HEK293 (cell line): ENCODE results near the gene CD2.

ENCODE experiments used
- CTCF ChIA-PET: fragments of 350-600 bp; formaldehyde crosslinking; extraction: SDS; loops from one replicate; lab custom pipeline; 2021; ENCODE audit warnings: antibody characterized with exemption; lab: Yijun Ruan, JAX
- POLR2A ChIA-PET: fragments of 300-600 bp; formaldehyde crosslinking; extraction: SDS; loops from one replicate; lab custom pipeline; 2020; ENCODE audit warnings: antibody characterized with exemption, inconsistent platforms; lab: Yijun Ruan, JAX
- H3K27ac ChIP-seq: fragments of 200-500 bp; sonication (Bioruptor generic); 2 replicates; pipeline ENCODE4 v1.5.1; 2014; ENCODE audit warnings: low read depth, low read length, control low read depth, inconsistent platforms; ENCODE audit errors: extremely low read depth
- H3K36me3 ChIP-seq, 2 experiments: fragments of 200-500 bp in 1 of 2; sonication (Bioruptor generic) in 1 of 2; 1 replicate in 1 of 2; 2 replicates in 1 of 2; pipeline ENCODE4 v1.5.1; 2014 to 2017; ENCODE audit warnings: inconsistent platforms in 2 of 2, low read length in 2 of 2; ENCODE audit not compliant: control insufficient read depth in 2 of 2, insufficient read depth in 1 of 2
- H3K4me1 ChIP-seq: fragments of 200-500 bp; sonication (Bioruptor generic); 2 replicates; pipeline ENCODE4 v1.5.1; 2014; ENCODE audit warnings: mild to moderate bottlenecking, low read length, inconsistent platforms; ENCODE audit not compliant: control insufficient read depth, insufficient read depth
- H3K4me3 ChIP-seq: 2 replicates; pipeline ENCODE4 v1.5.1; 2011; ENCODE audit warnings: low read depth, mild to moderate bottlenecking, control low read depth, low read length, moderate library complexity
- H3K9me3 ChIP-seq: fragments of 200-500 bp; sonication (Bioruptor generic); 2 replicates; pipeline ENCODE4 v1.5.1; 2014; ENCODE audit warnings: low read depth, low read length, inconsistent platforms; ENCODE audit not compliant: control insufficient read depth, insufficient read depth
- ATF2 ChIP-seq: fragments of 450-650 bp; formaldehyde crosslinking; IDR thresholded peaks from 2 replicates; pipeline ENCODE4 v1.5.1; 2016; ENCODE audit warnings: missing biosample characterization, missing genetic modification characterization, low read depth
- CTCF ChIP-seq: fragments of 450-650 bp; formaldehyde crosslinking; IDR thresholded peaks from 2 replicates; pipeline ENCODE4 v1.5.1; 2016; ENCODE audit warnings: missing biosample characterization, missing genetic modification characterization
- GFI1B ChIP-seq: fragments of 450-650 bp; formaldehyde crosslinking; IDR thresholded peaks from 2 replicates; pipeline ENCODE4 v1.5.1; 2016; ENCODE audit warnings: missing biosample characterization, missing genetic modification characterization
- HOXC10 ChIP-seq: sonication (generic); formaldehyde crosslinking; IDR thresholded peaks from 2 replicates; pipeline ENCODE4 v1.8.1; 2023; ENCODE audit warnings: mild to moderate bottlenecking, missing genetic modification reagents
- INSM2 ChIP-seq: fragments of 450-650 bp; formaldehyde crosslinking; IDR thresholded peaks from 2 replicates; pipeline ENCODE4 v1.5.1; 2016; ENCODE audit warnings: missing biosample characterization, missing genetic modification characterization
- KLF8 ChIP-seq: fragments of 450-650 bp; formaldehyde crosslinking; IDR thresholded peaks from 2 replicates; pipeline ENCODE4 v1.5.1; 2016; ENCODE audit warnings: missing biosample characterization, missing genetic modification characterization
- ZBTB20 ChIP-seq: fragments of 450-650 bp; formaldehyde crosslinking; IDR thresholded peaks from 2 replicates; pipeline ENCODE4 v1.5.1; 2016; ENCODE audit warnings: missing biosample characterization, missing genetic modification characterization
- ZNF10 ChIP-seq: fragments of 450-650 bp; formaldehyde crosslinking; IDR thresholded peaks from 2 replicates; pipeline ENCODE4 v1.5.1; 2017; ENCODE audit warnings: missing biosample characterization, missing genetic modification characterization
- ZNF24 ChIP-seq: fragments of 450-650 bp; formaldehyde crosslinking; IDR thresholded peaks from 2 replicates; pipeline ENCODE4 v1.5.1; 2016; ENCODE audit warnings: missing biosample characterization, missing genetic modification characterization
- ZNF394 ChIP-seq: fragments of 450-650 bp; formaldehyde crosslinking; IDR thresholded peaks from 2 replicates; pipeline ENCODE4 v1.5.1; 2016; ENCODE audit warnings: missing biosample characterization, missing genetic modification characterization, mild to moderate bottlenecking, moderate library complexity, borderline replicate concordance
- ZNF488 ChIP-seq: fragments of 450-650 bp; formaldehyde crosslinking; IDR thresholded peaks from 2 replicates; pipeline ENCODE4 v1.5.1; 2016; ENCODE audit warnings: missing biosample characterization, missing genetic modification characterization
- ZNF529 ChIP-seq: fragments of 450-650 bp; formaldehyde crosslinking; IDR thresholded peaks from 2 replicates; pipeline ENCODE4 v1.5.1; 2017; ENCODE audit warnings: missing genetic modification characterization, missing biosample characterization; ENCODE audit not compliant: insufficient replicate concordance
- ZNF549 ChIP-seq: fragments of 450-650 bp; IDR thresholded peaks from 2 replicates; pipeline ENCODE4 v1.5.1; 2018; ENCODE audit warnings: missing biosample characterization, missing genetic modification characterization, mild to moderate bottlenecking, inconsistent platforms, moderate library complexity
- ZNF670 ChIP-seq: fragments of 450-650 bp; formaldehyde crosslinking; IDR thresholded peaks from 2 replicates; pipeline ENCODE4 v1.5.1; 2016; ENCODE audit warnings: missing biosample characterization, missing genetic modification characterization, low read depth
- ZNF830 ChIP-seq: fragments of 450-650 bp; IDR thresholded peaks from 2 replicates; pipeline ENCODE4 v1.5.0; 2018; ENCODE audit warnings: missing biosample characterization, missing genetic modification characterization, low read depth, mild to moderate bottlenecking, moderate library complexity
- ZXDB ChIP-seq: fragments of 450-650 bp; formaldehyde crosslinking; IDR thresholded peaks from 2 replicates; pipeline ENCODE4 v1.5.1; 2016; ENCODE audit warnings: missing biosample characterization, missing genetic modification characterization
- TF ChIP-seq, protein P1 (sequence below): fragments of 450-650 bp; formaldehyde crosslinking; optimal IDR thresholded peaks from 2 replicates; pipeline ENCODE3; 2016; ENCODE audit warnings: missing biosample characterization, mild to moderate bottlenecking, missing genetic modification characterization
- TF ChIP-seq, protein P2 (sequence below): fragments of 450-650 bp; formaldehyde crosslinking; IDR thresholded peaks from 2 replicates; pipeline ENCODE4 v1.5.1; 2017; ENCODE audit warnings: missing biosample characterization, missing genetic modification characterization

Gene CD2

DNA sequence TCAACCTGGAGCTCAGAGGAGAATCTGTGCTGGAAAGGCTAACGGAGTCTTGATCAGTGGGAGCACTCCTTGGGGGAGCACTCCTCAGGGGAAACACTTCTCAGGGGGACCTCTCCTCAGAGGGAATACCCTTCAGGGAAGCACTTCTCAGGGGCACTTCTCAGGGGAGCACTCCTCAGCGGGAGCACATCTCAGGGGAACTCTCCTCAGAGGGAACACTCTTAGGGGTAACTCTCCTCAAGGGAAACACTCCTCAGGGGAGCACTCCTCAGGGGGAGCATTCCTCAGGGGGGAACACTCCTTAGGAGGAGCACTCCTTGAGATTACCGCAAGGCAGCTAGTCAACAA, 41.2 kb downstream of the CD2 start:
- Histone ChIP-seq H3K36me3 (no peaks in the 10 kb centered on the region), H3K4me1 (no peaks in the 10 kb centered on the region), H3K27ac (no peak overlapping the region), H3K9me3 (no peaks in the 10 kb centered on the region), H3K4me3 (no peak overlapping the region)
- CTCF ChIA-PET: no interaction called here
- POLR2A ChIA-PET: no interaction called here
- TF ChIP-seq ZXDB (tag by site-specific recombination): no peak
- no peak for TF ChIP-seq ZNF830 (tag by site-specific recombination)
- no peak for TF ChIP-seq CTCF (tag by site-specific recombination)
- TF ChIP-seq ZBTB20: no peak
- TF ChIP-seq, protein P1, sequence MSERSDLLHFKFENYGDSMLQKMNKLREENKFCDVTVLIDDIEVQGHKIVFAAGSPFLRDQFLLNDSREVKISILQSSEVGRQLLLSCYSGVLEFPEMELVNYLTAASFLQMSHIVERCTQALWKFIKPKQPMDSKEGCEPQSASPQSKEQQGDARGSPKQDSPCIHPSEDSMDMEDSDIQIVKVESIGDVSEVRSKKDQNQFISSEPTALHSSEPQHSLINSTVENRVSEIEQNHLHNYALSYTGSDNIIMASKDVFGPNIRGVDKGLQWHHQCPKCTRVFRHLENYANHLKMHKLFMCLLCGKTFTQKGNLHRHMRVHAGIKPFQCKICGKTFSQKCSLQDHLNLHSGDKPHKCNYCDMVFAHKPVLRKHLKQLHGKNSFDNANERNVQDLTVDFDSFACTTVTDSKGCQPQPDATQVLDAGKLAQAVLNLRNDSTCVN (tag by site-specific recombination): no peak
- TF ChIP-seq INSM2: no peak
- no peak for TF ChIP-seq GFI1B
- TF ChIP-seq, all 188 proteins: peak for 0

DNA sequence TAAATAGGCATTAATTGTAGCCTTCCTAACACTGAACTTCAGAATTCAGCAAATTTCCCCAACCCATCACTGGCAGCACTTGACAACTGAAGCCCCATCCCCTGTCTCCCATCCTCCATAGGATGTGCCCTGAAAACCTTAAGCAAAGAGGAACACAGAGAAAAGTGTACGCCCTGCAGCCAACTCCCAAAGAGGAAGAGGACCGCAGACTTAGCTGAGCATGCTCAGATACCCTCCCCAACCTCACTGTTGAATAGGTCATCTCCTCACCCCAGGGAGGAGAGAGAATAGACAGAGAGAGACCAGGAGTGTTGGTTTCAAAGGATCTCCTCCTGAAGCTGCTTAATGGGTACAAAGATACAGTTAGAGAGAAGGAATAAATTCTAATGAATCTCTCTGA, 50.5 kb downstream of the CD2 start:
- H3K27ac ChIP-seq: no peak overlapping the region
- ChIA-PET POLR2A (no interaction called here), CTCF (interaction anchor here (0.6 kb wide), 1 partner anchor 11 kb away, joined by 3 read pairs; no protein-coding TSS in a partner anchor)
- no peaks in the 10 kb centered on the region for H3K4me1 ChIP-seq
- H3K4me3 ChIP-seq: no peak overlapping the region
- H3K9me3 ChIP-seq: no peaks in the 10 kb centered on the region
- TF ChIP-seq HOXC10 (CRISPR knock-in tag) (no peak), ZNF670 (no peak), ZNF24 (tag by site-specific recombination) (no peak), ZNF394 (tag by site-specific recombination) (no peak), ZNF488 (no peak)
- TF ChIP-seq, protein P2, sequence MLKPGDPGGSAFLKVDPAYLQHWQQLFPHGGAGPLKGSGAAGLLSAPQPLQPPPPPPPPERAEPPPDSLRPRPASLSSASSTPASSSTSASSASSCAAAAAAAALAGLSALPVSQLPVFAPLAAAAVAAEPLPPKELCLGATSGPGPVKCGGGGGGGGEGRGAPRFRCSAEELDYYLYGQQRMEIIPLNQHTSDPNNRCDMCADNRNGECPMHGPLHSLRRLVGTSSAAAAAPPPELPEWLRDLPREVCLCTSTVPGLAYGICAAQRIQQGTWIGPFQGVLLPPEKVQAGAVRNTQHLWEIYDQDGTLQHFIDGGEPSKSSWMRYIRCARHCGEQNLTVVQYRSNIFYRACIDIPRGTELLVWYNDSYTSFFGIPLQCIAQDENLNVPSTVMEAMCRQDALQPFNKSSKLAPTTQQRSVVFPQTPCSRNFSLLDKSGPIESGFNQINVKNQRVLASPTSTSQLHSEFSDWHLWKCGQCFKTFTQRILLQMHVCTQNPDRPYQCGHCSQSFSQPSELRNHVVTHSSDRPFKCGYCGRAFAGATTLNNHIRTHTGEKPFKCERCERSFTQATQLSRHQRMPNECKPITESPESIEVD (tag by site-specific recombination): no peak
- no peaks in the 10 kb centered on the region for H3K36me3 ChIP-seq

DNA sequence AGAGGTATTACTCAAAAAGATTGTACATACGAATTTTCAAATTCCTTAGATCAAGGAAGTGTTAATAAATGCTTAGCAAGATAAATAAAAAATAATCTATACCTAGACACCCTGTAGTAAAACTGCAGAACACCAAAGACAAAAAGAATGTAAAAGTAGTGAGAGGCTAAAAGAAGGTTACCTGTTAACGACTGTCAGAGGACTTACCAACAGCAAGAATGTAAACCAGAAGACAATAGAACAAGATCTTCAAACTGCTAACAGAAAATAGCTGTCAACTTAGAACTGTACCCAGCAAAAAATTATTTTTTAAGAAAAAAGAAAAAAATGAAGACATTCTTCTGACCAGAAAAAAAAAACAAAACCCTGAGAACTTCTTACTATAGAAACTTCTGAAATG, 51.2 kb downstream of the CD2 start:
- Histone ChIP-seq H3K9me3 (no peaks in the 10 kb centered on the region), H3K4me3 (no peak overlapping the region), H3K36me3 (no peaks in the 10 kb centered on the region), H3K4me1 (no peaks in the 10 kb centered on the region), H3K27ac (no peak overlapping the region)
- POLR2A ChIA-PET: no interaction called here
- CTCF ChIA-PET: no interaction called here
- TF ChIP-seq CTCF (tag by site-specific recombination): no peak
- no peak for TF ChIP-seq ZNF10 (tag by site-specific recombination)
- no peak for TF ChIP-seq ZNF549 (tag by site-specific recombination)
- TF ChIP-seq KLF8 (tag by site-specific recombination): no peak
- TF ChIP-seq ZNF529 (tag by site-specific recombination): no peak
- TF ChIP-seq ATF2: no peak
